WTC11 (cell line): ENCODE results near the gene PRKRIP1.

Experiments
- ATF1 ChIP-seq: sonication (generic); formaldehyde crosslinking; IDR thresholded peaks from 2 replicates; pipeline ENCODE4 v1.8.1; 2023; ENCODE audit warnings: mild to moderate bottlenecking, moderate library complexity, missing genetic modification reagents
- ATF6 ChIP-seq: sonication (generic); formaldehyde crosslinking; IDR thresholded peaks from 2 replicates; pipeline ENCODE4 v1.8.1; 2023; ENCODE audit warnings: mild to moderate bottlenecking, missing genetic modification reagents
- CTCF ChIP-seq: fragments of 200-600 bp; IDR thresholded peaks from 2 replicates; pipeline ENCODE4 v1.8.0; 2022; ENCODE audit warnings: antibody characterized with exemption
- FOXJ3 ChIP-seq: sonication (generic); formaldehyde crosslinking; IDR thresholded peaks from 2 replicates; pipeline ENCODE4 v1.9.0; 2021; ENCODE audit warnings: missing genetic modification reagents, mild to moderate bottlenecking, borderline replicate concordance
- FOXP1 ChIP-seq: sonication (generic); formaldehyde crosslinking; IDR thresholded peaks from 2 replicates; pipeline ENCODE4 v1.8.0; 2022; ENCODE audit warnings: missing genetic modification reagents, mild to moderate bottlenecking, moderate library complexity, borderline replicate concordance
- JUN ChIP-seq: sonication (generic); formaldehyde crosslinking; IDR thresholded peaks from 2 replicates; pipeline ENCODE4 v1.8.0; 2023; ENCODE audit warnings: mild to moderate bottlenecking, missing genetic modification reagents
- MAX ChIP-seq: sonication (generic); formaldehyde crosslinking; IDR thresholded peaks from 2 replicates; pipeline ENCODE4 v1.8.0; 2022; ENCODE audit warnings: mild to moderate bottlenecking, missing genetic modification reagents
- NR3C1 ChIP-seq: sonication (generic); formaldehyde crosslinking; conservative IDR thresholded peaks from 2 replicates; pipeline ENCODE4 v1.8.1; 2023; ENCODE audit warnings: low read depth, mild to moderate bottlenecking, missing genetic modification reagents
- USF2 ChIP-seq: sonication (generic); formaldehyde crosslinking; IDR thresholded peaks from 2 replicates; pipeline ENCODE4 v1.8.1; 2023; ENCODE audit warnings: mild to moderate bottlenecking, missing genetic modification reagents, moderate library complexity

GRCh38 chr7:102436118-102436517 is 40.0 kb downstream of the PRKRIP1 start:
- TF ChIP-seq CTCF (no peak), ATF1 (CRISPR knock-in tag) (no peak), NR3C1 (no peak), JUN (no peak), FOXP1 (CRISPR knock-in tag) (no peak), FOXJ3 (CRISPR knock-in tag) (no peak), ATF6 (CRISPR knock-in tag) (no peak), MAX (CRISPR knock-in tag) (no peak), USF2 (CRISPR knock-in tag) (no peak)
